Gastrocnemius medialis (tissue), 4 donors: ENCODE data around the gene HSPB2.
A peak's percentile ranks its signal among the peaks of the same experiment; 100 is the strongest.

Experiments used
- CTCF ChIP-seq, 5 experiments: fragments of 450-650 bp in 3 of 5; fragments of 200-600 bp in 2 of 5; sonication (generic) in 2 of 5; IDR thresholded peaks in 4 of 5; conservative IDR thresholded peaks in 1 of 5; 1 replicate in 4 of 5; 2 replicates in 1 of 5; pipeline ENCODE4 v1.5.1; 2016 to 2019; ENCODE audit warnings: antibody characterized with exemption in 5 of 5, mild to moderate bottlenecking in 3 of 5, moderate library complexity in 3 of 5
- POLR2A ChIP-seq, 2 donors: fragments of 450-650 bp; IDR thresholded peaks; one replicate each; pipeline ENCODE4 v1.6.1; 2017; ENCODE audit warnings: antibody characterized with exemption in 2 of 2, mild to moderate bottlenecking in 2 of 2, moderate library complexity in 2 of 2

GRCh38 chr11:111960916-111961315, 48.4 kb downstream of the HSPB2 start:
- no peak for TF ChIP-seq CTCF (IDR thresholded peaks at IDR 0.05 in 4 of 5, conservative IDR thresholded peaks at IDR 0.05 in 1 of 5)
- TF ChIP-seq POLR2A (IDR thresholded peaks at IDR 0.05): peak; percentile 33 to 46
